GM19438 (cell line): ENCODE results near the gene TMEM52.

Experiments
- ATAC-seq: cut with Tn5 transposase; IDR thresholded peaks from one replicate; pipeline ENCODE4 v1.9.1; 2021; ENCODE audit warnings: low read depth; ENCODE audit not compliant: unreplicated experiment

TMEM52 gene

DNA sequence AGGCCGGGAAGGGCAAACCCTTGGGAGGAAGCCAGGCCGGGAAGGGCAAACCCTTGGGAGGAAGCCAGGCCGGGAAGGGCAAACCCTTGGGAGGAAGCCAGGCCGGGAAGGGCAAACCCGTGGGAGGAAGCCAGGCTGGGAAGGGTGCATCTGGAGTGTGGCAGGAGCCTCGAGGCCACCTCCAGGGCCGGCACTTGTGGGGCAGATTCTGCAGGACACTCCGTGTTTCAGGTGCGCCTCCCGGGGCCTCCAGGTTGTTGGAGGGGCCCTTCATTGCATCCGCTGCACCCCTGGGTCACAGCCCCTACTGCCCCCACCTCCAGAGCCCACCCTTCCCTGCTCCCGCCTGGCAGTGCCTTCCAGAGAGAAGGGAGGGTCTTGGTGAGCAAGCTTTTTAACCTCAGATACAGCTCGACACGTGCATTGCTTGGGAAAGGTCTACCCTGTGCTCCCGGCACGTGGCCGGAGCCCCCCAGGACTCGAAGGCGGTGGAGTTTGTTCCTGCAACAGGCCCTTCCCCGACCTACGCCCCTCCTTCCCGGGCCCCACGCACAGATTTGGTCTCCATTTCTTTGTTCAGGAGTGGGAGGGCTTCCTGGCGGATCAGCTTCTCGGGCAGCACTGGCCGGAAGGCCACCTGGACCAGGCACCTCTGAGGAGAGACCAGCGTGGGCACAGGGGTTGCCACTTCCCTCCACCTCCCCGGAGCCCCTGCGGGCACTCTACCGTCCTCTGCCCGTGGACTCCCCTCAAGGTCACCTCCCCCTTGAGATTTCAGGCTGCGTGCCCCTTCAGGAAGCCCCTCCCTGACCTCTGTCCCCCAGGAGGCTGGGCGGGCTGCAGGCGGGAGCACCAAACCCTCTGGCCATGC lies 9.4 kb upstream of the TMEM52 start:
- no peak for ATAC-seq

DNA sequence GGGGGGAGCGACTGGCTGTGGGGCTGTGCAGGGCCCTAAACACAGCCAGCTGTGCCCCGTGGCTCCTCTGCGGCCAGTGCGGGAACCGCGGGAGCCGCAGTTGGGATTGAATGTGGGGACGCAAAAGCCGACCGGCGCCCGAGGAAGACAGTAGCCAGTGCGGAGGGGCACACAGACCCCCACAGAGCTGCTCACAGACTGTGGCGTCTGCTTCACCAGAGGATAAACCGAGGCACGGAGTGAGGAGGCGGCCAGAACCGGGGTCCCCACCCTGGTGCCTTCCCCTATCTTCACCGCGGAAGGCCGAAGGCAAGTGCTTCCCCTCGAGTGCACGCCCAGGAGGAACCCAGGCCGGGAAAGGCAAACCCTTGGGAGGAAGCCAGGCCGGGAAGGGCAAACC lies 8.7 kb upstream of the TMEM52 start:
- ATAC-seq: no peak

DNA sequence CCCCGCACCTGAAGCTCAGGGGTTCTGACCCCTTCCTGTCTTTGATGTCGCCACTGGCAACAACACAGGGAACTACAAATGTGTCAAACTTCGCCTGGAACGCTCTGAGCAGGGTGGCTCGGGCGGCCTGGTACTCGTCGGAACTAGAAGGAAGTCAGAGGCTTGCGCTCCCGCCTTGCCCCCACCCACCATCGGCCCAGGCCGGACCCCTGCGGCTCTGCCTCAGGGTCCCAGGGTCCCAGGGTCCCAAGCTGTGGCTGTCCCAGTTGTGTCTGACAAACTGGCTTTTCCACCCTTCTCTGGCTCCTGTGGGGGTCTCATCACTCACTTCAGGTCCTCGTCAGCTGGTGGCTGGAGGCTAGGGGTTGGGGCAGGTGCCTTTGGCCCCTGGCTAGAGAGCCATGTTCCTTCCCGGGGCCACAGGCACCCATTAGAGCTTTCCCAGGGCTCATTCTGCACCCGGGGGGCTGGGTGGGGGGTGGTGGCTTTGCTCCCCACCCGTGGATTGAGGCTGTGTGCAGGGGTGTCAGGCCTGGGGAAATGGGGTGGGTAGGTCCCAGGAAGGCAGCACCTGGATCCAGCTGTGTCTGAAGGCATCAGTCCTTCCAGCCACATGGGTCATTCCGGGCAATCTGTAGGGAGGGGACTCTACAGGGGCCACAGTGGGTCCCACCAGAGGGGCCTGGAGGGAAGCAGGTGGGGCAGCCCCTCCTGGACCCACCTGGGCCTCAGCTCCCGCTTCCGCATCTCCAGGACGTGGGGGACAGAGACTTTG lies 8.0 kb upstream of the TMEM52 start:
- ATAC-seq: no peak

DNA sequence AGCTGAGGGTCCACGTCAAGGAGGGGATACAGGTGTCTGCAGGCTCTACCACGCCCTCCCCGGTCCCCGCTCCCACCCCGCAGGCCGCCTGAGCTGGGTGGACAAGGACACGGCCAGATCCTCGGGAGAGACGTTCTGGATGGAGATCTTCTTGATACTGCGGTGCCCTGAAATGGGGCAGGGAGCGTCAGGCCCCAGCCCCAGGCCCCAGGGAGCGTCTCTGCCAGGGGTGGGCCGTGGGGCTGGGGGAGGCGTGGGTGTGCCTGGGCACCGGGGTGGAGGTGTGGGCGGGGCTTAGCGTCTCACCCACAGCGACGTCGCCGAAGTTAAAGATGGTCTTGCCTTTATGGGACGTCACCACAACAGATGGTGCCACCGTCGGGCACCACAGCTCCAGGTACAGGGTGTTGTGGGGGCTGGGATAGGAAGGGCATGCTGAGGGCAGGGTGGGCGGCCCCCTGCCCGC lies 7.3 kb upstream of the TMEM52 start:
- ATAC-seq: no peak

DNA sequence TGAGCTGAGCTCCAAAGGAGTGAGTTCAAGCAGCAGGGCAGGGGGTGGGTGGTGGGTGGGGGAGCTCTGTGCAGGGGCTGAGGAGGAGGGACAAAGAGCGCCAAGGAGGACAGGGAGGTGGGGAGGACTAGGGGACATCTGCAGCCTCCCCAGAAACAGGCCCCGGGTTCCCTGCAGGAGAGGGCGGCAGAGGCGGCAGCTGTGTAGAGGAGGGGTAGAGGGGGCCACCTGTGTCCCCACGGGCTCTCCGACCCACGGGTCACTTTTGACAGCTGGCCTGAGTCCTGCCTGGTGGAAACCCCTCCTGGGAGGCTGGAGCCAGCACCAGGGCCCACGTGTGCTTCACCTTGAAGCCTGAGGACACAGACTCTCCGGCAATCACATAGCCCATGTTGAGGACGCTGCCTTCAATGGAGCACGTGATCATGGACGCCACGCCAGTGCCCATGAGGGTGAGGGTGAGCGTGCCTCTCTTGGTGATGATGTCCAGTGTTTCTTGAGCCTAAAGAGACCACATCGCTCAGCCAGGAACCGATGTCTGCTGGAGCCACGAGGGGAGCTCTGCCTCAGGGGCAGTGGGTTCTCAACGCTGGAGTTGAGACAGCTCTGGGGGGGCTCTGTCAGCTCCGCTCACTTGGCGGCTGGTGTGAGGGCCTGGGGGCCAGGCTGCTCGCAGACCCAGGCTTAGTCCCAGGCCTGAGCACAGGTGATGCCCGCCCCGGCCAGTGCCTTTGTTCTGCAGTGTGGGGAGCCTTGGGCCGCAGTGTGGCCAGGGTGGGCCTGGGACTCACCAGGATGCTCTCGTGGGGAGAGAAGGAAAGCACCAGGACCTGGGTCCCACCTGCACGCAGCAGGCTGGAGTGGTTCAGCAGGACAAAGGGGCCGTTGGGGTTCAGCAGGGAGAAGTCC lies 6.6 kb upstream of the TMEM52 start:
- no peak for ATAC-seq

DNA sequence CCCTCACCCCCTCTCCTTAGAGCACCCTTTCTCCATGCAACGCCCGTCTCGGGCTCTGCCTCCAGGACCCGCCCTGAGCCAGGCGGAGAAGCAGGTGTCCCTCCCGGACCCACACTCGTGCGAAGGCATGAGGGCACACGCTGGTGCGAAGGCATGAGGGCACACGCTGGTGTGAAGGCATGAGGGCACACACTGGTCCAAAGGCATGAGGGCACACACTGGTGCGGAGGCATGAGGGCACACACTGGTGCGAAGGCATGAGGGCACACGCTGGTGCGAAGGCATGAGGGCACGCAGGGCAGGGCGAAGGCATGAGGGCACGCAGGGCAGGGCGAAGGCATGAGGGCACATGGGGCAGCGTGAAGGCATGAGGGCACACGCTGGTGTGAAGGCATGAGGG lies 5.8 kb upstream of the TMEM52 start:
- ATAC-seq: no peak

DNA sequence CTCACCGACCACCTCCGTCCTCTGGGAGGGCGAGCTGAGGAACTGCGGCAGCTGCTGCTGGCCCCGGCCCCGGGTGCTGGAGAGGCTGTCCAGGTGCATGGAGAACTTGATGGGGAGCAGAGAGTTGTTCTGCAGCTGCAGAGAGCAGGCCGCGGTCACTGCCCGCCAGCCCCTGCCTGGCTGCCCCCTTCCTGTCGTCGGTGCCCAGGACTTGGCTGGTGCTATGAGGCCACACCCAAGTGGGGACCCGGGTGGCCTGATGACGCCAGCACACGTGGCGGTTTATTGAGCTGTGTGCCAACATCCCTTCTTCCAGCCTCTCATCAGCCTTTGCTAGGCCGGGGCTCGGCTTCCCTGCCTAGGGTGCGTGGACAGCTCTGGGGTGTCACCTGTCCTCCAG lies 5.3 kb upstream of the TMEM52 start:
- ATAC-seq: no peak

DNA sequence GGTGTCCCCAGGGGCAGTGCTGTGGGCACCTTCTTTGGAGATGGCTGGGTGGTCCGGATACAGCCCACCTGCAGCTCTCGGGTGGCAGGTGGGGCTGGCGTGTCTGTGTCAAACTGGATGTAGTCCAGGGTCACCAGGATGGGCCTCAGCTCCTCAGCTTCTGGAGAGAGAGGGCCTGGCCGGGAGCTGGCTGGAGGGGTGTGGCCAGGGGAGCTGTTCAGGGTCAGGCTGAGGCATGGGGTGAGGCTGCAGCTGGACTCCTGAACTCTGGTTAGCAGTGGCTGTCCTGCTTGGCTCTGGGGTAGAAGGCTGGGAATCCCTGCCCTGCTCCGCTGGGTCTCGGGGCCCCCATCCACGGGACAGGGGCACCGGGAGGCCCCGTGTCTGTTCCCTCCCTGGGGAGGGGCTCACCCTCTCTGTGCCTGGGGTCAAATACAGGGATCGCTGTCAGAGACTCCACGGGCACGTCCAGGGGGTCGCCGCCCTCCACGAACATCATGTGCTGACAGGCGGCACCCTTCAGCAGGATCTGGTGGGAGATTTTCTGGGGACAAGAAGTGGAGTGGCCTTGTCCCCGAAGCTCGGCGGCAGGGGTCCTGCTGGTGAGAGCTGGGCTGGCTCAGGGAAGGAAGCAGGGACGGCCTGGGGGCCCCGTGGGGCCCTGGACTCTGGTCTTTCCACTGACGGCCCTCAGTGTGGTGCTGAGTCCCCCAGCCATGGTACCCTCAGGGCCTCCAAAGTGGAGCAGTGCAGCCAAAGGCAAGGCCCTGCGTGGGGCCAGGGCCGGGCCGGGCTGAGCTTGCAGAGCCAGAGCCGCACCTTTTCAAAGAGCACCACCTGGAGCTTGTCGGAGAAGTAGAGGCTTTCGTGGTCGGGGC lies 4.1 kb upstream of the TMEM52 start:
- no peak for ATAC-seq

DNA sequence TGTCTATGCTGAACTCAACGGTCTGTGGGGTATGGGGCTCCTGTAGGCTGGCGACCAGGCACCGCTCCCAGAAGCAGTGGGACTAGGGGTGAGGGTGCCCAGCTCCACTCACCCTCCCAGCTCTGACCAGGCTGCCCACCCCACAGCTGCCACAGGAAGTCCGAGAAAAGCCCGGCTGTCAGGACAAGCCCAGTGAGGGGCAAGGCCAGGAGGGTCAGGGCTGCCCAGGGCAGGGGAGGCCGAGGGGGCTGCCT lies 3.5 kb upstream of the TMEM52 start:
- ATAC-seq: no peak

DNA sequence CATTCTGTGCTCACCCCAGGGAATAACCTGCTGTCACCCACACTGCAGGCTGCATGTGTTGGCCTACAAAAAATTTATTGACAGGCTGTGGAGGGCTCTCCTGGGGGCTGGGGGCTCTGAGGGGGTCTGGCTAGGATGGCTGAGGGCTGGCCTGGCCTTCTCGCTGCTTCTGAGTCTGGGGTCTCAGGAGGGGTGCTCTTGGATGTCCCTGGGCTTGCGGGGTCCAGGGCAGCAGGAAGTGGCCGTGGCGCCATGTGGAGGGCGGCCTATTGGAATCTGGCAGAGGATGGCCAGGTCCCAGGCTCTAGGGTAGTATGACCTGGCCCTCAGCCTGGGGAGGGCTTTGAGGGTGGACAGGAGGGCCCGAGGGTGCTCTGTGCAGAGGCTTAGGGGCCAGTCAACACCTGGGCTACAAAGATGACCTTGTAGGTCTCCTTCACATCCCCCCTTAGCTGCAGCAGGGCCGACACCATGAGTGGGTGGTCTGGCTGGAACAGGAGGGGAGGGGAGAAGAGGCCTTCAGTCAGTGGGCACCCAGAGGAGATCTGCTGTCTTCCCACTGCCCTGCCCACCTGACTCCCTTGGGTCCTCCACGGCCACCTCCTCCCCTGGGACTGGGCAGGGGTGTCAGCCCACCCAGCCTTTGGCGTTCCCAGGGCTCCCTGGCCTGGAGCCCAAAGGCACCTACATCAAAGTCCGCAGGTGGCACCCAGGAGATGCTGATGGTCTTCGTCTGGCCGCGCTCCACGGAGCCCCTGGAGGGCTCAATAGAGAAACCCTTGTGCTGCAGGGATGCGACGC lies 3.0 kb upstream of the TMEM52 start:
- no peak for ATAC-seq

DNA sequence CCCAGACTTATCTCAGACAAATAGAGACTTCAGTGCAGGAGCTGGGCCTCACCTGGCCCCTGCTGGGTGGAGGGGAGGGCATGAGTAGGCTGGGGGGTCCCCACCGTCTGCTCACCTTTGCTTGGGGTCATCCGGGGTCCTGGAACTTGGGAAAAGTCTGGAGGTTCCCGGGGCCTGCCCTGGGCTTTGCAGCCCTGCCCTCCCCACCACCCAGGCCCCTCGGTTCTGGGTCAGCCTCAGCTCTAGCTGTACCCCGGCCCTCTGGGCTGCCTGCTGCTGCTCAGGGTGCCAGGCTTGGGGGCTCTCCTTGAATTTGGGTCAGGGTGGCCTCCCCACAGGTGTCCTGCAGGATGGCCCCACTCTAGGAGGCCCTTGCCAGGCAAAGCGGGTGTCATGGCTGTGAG lies 2.4 kb upstream of the TMEM52 start:
- ATAC-seq: no peak

DNA sequence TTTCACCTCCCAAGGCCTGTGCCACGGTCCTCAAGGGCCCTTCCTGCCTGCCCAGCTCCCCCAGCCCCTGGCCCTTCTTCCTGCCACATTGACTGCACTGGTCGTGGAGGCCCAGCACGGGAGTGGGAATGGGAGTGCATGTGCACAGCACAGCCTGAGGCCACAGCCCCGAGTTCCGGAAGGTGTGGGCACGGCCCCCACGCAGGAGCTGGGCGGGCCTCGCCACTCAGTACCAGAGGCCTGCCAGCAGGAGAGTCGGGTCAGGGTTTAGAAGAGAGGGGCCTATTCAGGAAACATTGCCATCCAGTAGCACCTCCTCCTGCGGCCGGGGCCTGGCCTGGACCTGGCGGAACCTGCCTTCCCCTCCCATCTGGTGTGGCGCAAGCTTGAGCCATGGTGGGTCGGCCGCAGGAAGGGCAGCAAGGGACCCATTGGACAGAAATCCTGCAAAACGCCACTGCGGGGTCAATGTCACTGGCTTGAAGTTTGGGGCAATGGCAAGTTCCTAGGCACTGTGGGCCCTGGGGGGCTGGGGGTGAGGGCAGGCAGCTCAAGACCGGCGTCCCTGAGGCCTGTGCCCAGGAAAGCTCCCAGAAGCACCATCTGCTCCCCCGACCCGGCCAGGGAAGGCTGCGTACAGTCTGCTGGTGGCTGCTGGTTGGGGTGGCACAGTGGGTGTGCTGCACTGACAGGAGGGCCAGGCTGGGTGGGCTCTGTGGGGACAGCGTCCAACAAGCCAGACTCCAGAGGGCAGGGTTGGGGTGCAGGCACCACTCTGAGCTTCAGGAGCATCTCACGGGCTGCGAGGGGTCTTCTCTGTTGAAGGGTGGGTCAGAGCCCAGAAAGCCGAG lies 1.8 kb upstream of the TMEM52 start:
- ATAC-seq: no peak

DNA sequence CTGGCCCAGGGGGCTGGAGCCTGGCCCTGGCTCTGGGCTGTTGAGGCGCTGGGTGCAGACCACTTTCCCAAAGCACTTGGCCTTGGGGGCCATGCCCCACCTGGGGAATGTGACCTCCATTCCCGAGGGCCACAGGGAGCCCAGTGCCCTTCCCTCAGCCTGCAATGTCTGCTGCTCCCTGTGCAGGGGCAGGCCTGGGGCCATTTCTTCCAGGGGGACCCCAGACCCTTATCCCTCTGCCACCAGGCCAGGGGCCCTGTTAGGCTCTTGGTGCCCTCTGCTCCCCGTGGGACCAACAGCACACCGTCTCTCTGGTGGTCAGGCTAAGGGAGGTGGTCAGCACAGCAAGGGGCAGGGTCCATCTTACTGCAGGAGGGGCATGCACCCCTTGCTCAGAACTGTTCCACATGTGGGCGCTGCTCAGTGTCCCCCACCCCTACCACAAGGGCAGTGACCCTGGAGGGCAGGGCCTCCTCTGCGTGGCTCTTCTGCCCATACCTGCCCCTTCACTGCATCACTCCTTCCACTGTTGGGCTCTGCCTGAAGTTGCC lies 1.1 kb upstream of the TMEM52 start:
- ATAC-seq: no peak

DNA sequence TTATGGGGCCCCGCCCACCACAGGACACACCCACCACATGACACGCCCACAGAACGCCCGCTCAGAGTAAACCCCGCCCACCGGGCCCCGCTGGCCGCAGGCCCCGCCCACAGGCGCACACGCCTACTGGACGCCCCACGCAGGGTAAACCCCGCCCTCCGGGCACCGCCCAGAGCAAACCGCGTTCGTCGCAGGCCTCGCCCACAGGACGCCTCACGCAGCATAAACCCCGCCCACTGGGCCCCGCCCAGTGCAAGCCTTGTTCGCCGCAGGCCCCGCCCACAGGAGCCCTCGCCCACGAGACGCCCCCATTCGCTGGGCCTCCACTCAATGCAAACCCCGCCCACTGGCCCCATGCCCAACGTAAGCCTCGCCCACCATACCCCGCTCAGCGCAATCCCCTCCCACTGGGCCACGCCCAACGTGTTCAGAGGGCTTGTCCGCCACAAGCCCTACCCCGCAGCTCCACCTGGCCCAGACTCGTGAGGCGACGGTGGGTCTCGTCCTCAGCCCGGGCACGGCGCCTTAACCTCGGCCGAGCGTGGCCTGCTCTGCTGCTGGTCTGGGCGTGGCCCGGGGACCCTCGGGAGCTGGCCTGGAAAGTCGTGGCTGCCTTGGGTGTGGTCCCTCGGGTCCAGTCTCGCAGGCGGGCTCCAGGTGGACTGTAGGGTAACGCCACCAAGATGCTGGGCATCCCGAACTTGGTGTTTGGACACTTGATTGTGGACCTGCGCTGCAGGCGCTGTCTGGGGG lies 401 bp upstream of the TMEM52 start:
- ATAC-seq: peak; percentile 86

DNA sequence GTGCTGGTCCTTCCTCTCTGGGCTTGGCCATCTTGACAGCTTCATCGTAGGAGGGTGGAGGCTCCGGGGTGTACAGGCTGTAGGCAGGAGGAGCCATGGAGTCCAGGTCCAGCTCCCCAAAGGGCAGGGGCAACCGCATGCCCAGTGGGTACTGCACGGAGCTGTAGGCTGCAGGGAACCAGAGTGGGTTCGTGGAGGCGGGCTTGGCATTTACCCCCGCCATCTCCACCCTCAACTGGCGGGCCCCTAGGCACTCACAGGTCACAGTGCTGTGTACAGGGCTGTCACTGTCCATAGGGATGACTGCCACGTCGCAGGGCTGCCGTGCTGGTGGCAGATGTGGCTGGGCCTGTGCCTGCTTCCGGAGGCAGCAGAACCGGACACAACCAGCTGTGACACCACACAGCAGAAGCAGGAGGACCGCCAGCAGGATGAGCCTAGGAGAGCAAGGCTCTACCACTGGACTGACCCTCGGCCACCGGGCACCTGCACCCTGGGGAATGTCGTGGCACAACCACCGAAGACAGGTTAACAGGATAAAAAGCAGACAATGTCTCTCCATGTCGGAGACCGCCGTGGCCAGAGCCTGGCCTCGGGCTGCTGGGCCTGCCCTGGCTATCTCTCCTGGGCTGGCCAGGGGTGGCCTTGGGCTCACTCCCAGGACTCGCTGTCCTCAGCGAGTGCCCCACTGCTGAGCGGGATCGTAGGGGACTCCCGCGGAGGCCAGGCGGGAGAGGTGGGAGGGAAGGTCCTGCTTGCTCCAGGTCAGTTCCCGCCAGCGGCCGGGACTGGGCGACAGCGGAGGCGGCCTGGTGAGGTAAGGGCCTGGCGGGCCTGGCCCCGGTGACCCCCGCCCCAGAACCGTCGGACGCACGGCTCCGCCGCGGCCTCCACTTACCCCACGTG lies 831 bp downstream of the TMEM52 start:
- no peak for ATAC-seq

DNA sequence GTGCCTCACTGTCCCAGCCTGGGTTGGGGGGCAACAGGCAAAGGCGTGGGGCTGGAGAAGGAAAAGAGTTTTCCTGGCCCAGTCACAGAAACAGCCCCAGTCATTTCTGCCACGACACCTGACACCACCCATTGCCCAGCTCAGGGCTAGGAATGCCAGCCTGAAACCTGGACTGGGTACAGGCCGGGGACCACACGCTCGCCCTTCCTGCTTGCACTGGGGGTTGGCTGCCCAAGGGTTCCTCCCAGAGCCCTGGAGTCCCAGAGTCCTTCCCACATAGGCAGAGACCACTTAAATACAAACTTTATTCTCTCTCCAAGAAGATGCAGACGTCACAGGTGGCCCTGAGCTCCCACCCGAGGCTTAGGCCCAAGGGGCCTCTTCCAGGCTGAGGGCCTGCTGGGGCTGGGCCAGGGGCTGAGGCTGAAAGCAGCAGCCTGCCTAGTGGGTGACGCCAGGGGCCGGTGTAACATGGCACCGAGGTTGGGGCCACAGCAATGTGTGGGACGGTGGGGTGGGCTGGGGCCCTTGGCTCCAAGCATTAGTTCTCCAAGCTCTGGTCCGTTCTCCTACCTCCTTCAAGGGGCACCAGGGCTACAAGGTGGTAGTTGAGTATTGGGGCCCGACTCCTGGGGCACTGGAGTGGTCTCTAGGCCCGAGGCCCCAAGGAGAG lies 1.6 kb downstream of the TMEM52 start:
- no peak for ATAC-seq
